ENCODE results near the gene POLR1F.

GRCh38 chr7:19665399-19666008 lies 43.3 kb downstream of the POLR1F start:
- TF ChIP-seq EZH2 (IDR thresholded peaks at IDR 0.05; ENCODE audit: low read depth, unreplicated experiment): no peak
- TF ChIP-seq, protein P1, sequence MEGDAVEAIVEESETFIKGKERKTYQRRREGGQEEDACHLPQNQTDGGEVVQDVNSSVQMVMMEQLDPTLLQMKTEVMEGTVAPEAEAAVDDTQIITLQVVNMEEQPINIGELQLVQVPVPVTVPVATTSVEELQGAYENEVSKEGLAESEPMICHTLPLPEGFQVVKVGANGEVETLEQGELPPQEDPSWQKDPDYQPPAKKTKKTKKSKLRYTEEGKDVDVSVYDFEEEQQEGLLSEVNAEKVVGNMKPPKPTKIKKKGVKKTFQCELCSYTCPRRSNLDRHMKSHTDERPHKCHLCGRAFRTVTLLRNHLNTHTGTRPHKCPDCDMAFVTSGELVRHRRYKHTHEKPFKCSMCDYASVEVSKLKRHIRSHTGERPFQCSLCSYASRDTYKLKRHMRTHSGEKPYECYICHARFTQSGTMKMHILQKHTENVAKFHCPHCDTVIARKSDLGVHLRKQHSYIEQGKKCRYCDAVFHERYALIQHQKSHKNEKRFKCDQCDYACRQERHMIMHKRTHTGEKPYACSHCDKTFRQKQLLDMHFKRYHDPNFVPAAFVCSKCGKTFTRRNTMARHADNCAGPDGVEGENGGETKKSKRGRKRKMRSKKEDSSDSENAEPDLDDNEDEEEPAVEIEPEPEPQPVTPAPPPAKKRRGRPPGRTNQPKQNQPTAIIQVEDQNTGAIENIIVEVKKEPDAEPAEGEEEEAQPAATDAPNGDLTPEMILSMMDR (conservative IDR thresholded peaks at IDR 0.05; ENCODE audit: low read depth in 2 of 2): peak in 1 of 2 experiments; percentile 83; a peak in 3 of 4 replicates
- TF ChIP-seq EZH2phosphoT487 (IDR thresholded peaks at IDR 0.05; ENCODE audit: unreplicated experiment): no peak
- TF ChIP-seq POLR2AphosphoS5 (IDR thresholded peaks at IDR 0.05; ENCODE audit: low read depth): no peak
- no peak for TF ChIP-seq STAT1 (IDR thresholded peaks at IDR 0.05; ENCODE audit: unreplicated experiment)
